H4 (cell line): Measurements from ENCODE around the gene MT4. TPM values are rescaled to one million over a fixed set of nuclear protein-coding genes. Genes with fewer than 3 reads are reported as not detected.
A peak's percentile ranks its signal among the peaks of the same experiment; 100 is the strongest.

Source experiments
- DNase-seq: peaks from one replicate; pipeline ENCODE4 v3.0.0-alpha.2; 2015; ENCODE audit warnings: low spot score
- total RNA-seq: library from RNA; depleted of rRNA; stranded (reverse); fragments of >200 nt; shearing (Covaris generic); gene quantifications from 2 replicates; pipeline ENCODE4 v1.2.3, GENCODE V29; 2014

The MT4 gene
- total RNA-seq, 1 experiment from 2014 or later = not detected

DNA sequence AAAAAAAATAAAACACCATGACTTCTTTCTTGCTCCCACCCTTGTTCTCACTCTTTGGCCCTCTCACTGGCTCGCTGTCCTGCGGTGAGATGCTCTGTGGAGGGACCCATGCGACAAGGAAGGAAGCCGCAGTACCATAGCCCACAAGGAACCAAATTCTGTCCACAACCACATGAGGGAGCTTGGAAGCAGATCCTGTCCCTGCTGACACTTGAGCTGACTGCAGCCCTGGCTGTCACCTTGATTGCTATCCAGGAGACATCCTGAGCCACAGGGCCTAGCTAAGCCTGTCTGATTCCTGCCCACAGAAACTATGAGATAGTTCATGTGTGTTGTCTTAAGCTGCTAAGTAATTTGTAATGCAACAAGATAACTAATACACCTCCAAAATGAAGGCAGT lies 38.7 kb downstream of the MT4 start:
- peak; percentile 57 for DNase-seq

- no peak for DNase-seq
Observed at GRCh38 chr16:56604966-56605365, 40.1 kb downstream of the MT4 start.

- no peak for DNase-seq
Observed at GRCh38 chr16:56605475-56605874, 40.6 kb downstream of the MT4 start.

GRCh38 chr16:56606071-56606475 lies 41.2 kb downstream of the MT4 start:
- peak; percentile 69 for DNase-seq

GRCh38 chr16:56606476-56607108 lies 41.7 kb downstream of the MT4 start:
- DNase-seq = peak; percentile 65

- peak; percentile 99 for DNase-seq
Observed at GRCh38 chr16:56607109-56607618, 42.3 kb downstream of the MT4 start.

DNA sequence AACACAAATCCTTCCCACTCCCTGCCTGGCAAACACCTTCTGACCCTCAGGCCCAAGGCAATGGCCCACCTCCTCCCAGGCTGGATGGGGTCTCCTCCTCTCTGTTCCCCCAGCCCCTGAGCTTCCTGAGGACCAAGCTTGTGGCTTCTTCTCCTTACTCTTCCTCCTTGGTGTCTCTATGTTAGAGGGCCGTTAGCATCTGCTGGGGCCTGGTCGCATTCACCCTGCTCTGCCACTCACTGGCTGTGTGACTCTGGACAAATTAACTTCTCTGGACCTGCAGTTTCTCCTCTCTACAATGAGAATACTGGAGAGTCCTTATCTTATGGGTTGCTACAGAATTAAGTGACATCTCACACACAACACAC lies 42.8 kb downstream of the MT4 start:
- DNase-seq = no peak

DNA sequence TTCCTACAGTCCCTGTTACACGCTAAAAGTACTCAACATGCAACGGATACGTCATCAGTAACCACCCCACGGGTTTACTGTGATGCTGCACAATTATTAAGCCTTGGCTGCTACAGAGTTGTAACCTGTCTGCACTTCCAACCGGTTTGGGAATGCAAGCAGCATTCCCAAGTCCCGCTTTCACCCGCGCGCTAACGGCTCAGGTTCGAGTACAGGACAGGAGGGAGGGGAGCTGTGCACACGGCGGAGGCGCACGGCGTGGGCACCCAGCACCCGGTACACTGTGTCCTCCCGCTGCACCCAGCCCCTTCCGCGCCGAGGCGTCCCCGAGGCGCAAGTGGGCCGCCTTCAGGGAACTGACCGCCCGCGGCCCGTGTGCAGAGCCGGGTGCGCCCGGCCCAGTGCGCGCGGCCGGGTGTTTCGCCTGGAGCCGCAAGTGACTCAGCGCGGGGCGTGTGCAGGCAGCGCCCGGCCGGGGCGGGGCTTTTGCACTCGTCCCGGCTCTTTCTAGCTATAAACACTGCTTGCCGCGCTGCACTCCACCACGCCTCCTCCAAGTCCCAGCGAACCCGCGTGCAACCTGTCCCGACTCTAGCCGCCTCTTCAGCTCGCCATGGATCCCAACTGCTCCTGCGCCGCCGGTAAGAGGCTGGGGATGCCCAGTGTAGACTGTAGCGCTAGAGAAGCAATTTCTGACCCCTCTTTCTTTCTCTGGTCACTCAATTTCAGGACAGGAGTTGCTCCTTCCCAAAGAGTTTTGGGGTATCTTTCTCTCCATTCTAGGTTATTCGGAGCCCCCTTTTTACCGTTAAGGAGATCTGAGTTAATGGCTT lies 43.4 kb downstream of the MT4 start, which contains the start of gene MT2A:
TSS of gene MT2A (plus strand) at position 542 of the 833 bp plus-strand sequence. CDS start at position 614, 72 bp downstream.
- peak; percentile 95 for DNase-seq

- DNase-seq = no peak
Observed at GRCh38 chr16:56608876-56609462, 44.1 kb downstream of the MT4 start.

DNA sequence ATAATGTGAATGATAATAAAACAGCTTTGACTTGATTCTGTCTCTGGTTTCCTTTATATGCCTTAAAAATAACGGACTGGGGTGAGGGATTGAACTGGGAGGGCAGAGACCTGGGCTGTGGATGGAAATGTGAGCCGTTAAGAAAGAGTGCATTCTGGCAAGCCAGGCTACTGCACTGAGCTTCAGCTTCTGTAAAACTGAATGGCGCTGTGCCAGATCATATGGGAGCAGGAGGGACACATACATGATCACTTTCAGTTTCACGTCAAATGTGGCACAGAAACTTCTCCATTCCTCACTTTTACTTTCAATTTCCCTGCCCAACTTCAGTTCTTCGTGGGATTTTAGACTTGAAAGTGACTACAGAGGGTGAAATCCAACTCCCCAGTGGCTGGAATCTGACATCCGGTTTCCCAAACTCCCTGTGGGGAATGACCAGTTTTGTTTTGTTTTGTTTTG lies 44.6 kb downstream of the MT4 start:
- peak; percentile 91 for DNase-seq

DNA sequence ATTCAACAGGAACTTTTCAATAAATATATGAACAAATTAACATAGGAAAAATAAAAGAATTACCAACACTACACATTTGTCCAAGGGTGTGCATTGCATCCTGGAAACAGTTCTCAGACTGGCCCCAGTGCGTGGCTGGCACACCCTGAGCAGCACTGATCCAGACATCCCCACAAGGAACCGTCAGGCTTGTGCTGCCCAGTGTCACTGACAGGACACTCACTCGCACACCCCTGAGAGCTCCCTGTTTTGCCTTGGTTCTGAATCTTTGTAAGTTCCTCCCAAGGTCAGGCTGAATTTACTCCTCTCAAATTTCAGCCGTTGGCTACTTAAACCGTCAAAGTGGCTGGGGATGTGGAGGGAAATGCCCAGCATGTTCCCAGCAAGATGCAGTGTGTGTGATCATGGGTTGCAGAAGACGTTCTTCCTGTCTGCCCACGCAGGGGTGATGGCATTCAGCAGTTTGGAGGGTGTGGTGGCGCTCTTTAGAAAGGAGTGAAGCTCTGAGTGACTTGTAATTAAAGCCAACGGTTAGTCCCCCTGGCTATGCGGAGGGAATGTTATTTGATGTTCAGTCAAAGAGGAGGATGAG lies 45.2 kb downstream of the MT4 start:
- peak; percentile 75 for DNase-seq

DNA sequence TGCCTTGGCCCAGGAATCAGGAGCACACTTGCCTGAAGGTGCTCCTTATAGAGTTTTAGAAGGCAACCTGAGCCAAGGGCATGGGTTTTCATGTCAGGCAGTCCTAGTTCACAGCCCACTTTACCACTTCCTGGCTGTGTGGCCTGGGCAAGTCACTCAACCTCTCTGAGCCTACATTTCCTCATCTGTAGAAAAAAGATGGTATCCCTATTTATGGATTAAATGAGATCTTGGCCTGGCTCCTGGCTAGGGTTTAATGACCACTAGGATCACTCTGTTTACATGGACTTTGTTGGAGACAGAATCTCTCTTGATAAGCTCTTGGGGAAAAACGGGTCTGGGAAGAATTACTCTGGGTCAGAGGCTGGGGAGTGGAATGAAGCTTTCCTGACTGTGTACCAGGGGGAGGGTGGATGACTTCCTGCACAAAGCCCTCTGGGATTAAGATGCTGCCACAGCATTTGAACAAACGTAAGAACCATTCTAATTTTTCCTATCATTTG lies 45.8 kb downstream of the MT4 start:
- no peak for DNase-seq

- DNase-seq = peak; percentile 25
Observed at GRCh38 chr16:56611281-56611833, 46.5 kb downstream of the MT4 start.

- DNase-seq = no peak
Observed at GRCh38 chr16:56613706-56614105, 48.8 kb downstream of the MT4 start.

DNA sequence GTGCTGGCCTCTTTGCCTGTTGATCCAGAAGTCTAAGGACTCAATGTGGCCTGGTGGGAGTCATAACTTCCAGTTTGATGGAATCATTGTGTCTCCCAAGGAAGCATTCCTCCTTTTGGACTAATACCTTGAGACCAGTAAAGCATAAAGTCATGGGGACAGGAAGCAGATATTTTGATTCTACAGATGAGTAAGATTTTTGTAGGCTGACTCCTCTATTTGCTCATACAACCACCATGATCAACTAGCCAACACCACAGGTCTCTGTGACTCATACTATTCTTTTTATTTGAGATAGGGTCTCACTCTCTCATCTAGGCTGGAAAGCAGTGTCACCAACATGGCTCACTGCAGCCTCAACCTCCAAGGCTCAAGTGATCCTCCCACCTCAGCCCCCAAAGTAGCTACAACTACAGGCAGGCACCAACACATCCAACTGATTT lies 49.7 kb downstream of the MT4 start:
- no peak for DNase-seq

- DNase-seq = no peak
Observed at GRCh38 chr16:56615353-56615752, 50.5 kb downstream of the MT4 start.

GRCh38 chr16:56616608-56617211 lies 51.8 kb downstream of the MT4 start:
- DNase-seq = no peak

- DNase-seq = no peak
Observed at GRCh38 chr16:56617212-56618085, 52.6 kb downstream of the MT4 start.

GRCh38 chr16:56618138-56618537 lies 53.3 kb downstream of the MT4 start:
- DNase-seq = no peak
